Measurements from ENCODE around the gene CYB5D1.

DNA sequence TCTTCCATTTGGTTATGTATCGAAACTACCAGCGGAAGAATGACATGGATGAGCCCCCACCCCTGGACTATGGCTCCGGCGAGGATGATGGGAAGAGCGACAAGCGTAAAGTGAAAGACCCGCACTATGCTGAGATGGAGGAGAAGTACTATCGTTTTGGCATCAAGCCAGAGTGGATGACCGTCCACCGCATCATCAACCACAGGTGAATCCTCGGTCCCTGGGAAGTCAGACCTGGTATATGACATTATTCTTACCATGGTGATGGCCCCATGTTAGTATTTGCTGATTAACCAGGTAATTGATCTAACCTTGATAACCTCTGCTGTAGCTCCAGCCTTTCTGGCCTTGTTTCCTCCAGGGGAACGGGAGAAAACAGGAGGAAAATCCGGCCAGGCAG is 39.3 kb downstream of the CYB5D1 start:
- TF ChIP-seq, protein P1, sequence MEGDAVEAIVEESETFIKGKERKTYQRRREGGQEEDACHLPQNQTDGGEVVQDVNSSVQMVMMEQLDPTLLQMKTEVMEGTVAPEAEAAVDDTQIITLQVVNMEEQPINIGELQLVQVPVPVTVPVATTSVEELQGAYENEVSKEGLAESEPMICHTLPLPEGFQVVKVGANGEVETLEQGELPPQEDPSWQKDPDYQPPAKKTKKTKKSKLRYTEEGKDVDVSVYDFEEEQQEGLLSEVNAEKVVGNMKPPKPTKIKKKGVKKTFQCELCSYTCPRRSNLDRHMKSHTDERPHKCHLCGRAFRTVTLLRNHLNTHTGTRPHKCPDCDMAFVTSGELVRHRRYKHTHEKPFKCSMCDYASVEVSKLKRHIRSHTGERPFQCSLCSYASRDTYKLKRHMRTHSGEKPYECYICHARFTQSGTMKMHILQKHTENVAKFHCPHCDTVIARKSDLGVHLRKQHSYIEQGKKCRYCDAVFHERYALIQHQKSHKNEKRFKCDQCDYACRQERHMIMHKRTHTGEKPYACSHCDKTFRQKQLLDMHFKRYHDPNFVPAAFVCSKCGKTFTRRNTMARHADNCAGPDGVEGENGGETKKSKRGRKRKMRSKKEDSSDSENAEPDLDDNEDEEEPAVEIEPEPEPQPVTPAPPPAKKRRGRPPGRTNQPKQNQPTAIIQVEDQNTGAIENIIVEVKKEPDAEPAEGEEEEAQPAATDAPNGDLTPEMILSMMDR (conservative IDR thresholded peaks at IDR 0.05 in 1 of 2, IDR thresholded peaks at IDR 0.05 in 1 of 2; ENCODE audit: low read depth in 1 of 2, low read length in 2 of 2) = no peak
- TF ChIP-seq EZH2 (IDR thresholded peaks at IDR 0.05; ENCODE audit: low read length, missing control alignments) = no peak

All from fibroblast of lung (primary cell).